Measurements from ENCODE around the gene CDC6.

DNA sequence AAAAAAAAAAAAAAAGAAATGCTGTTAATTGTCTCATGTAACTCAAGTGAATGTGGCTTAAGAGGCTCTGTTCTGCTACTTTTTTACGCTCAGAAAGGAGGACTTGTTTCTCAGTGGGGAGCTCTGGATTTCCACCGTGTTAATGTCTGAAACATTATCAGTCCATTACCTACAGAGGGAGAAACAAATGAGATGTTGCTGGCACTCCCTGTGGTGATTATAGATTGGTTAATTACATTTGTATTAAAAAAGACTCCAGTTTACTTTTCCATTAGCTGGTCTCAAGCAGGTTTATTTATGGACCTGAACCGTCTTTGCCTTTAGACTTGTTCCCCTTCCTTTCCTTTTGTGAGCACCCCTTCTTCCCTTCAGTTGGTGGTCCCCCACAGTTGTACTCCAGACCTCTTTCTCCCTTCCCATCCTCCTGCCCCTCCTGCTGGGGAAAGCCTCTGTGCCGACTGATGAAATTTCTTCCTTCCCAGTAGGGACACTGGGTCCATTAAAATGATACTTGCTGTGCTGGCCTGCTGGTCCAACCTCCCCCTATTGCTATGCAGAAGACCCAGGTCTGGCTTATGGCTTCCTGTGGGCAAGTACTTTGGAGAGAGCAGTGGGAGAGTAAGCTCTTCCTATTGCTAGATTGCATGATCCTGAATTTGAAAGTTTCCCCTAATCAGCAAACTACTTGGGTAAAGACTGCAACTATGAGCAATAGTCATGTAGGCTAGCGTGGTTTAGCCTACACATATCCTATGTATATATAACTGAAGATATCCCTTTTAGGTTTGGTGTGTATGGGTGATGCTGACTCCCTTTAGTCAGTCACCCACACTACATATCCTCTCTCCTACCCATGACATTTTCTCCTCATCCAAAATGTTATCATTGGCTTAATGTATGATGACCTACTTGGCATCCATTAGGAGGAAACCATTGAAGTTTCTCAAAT, 8.1 kb downstream of the CDC6 start:
- no peak for TF ChIP-seq EZH2 (IDR thresholded peaks at IDR 0.05; ENCODE audit: insufficient read depth, poor library complexity, severe bottlenecking)
- no peak for TF ChIP-seq EZH2phosphoT487 (IDR thresholded peaks at IDR 0.05; ENCODE audit: insufficient read depth, low read depth)

Data from GM23248 (cell line).